MCF 10A (cell line): Measurements from ENCODE around the gene PCSK5. TPM values are rescaled to one million over a fixed set of nuclear protein-coding genes. Genes with fewer than 3 reads are reported as not detected.

ENCODE experiments used
- BruUV-seq: library from RNA; stranded (reverse); fragments of 400-500 nt; replicated peaks from 2 replicates; lab custom pipeline; 2021; lab: Mats Ljungman, UMichigan
- CTCF ChIA-PET: fragments of 300-600 bp; sonication (Branson Sonifier 250); formaldehyde crosslinking; extraction: SDS; loops from one replicate; lab custom pipeline; 2021; ENCODE audit warnings: antibody characterized with exemption, inconsistent platforms; lab: Yijun Ruan, JAX
- POLR2A ChIA-PET: fragments of 300-600, 350-650 bp; sonication (Branson Sonifier 250); formaldehyde crosslinking; extraction: SDS; loops from one replicate; lab custom pipeline; 2020; ENCODE audit warnings: antibody characterized with exemption, inconsistent platforms; lab: Yijun Ruan, JAX
- DNase-seq: peaks from one replicate; pipeline ENCODE4 v3.0.0-alpha.2; 2018; ENCODE audit not compliant: unreplicated experiment
- H3K27ac Mint-ChIP-seq: one replicate; pipeline ENCODE4 v1.8.0; 2022; ENCODE audit warnings: mild to moderate bottlenecking, low read depth, mixed read lengths; ENCODE audit not compliant: unreplicated experiment
- H3K27me3 Mint-ChIP-seq: one replicate; pipeline ENCODE4 v1.8.0; 2022; ENCODE audit warnings: mixed read lengths; ENCODE audit not compliant: insufficient read depth, unreplicated experiment
- H3K36me3 Mint-ChIP-seq: one replicate; pipeline ENCODE4 v1.8.0; 2022; ENCODE audit warnings: mild to moderate bottlenecking, moderate library complexity, mixed read lengths; ENCODE audit not compliant: insufficient read depth, unreplicated experiment
- H3K4me1 Mint-ChIP-seq: one replicate; pipeline ENCODE4 v1.8.0; 2022; ENCODE audit warnings: mixed read lengths; ENCODE audit not compliant: insufficient read depth, unreplicated experiment
- H3K4me3 Mint-ChIP-seq: one replicate; pipeline ENCODE4 v1.8.0; 2022; ENCODE audit warnings: mild to moderate bottlenecking, moderate library complexity, mixed read lengths; ENCODE audit not compliant: unreplicated experiment
- H3K9me3 Mint-ChIP-seq: one replicate; pipeline ENCODE4 v1.8.0; 2022; ENCODE audit warnings: mixed read lengths; ENCODE audit not compliant: unreplicated experiment
- intact Hi-C: fragments of 100-400 bp; cut with micrococcal nuclease; formaldehyde crosslinking; loops from 2 replicates; pipeline ENCODE4 v1.14.1; 2022
- total RNA-seq: library from RNA; stranded (reverse); gene quantifications from 2 replicates; pipeline ENCODE4 v1.2.3, GENCODE V29; 2022
- TF ChIP-seq, protein P1 (sequence below): fragments of 200-600 bp; IDR thresholded peaks from one replicate; pipeline ENCODE4 v1.8.0; 2022; ENCODE audit warnings: antibody characterized with exemption, mild to moderate bottlenecking; ENCODE audit not compliant: unreplicated experiment

PCSK5 gene
- total RNA-seq, 1 experiment from 2014 or later: not detected

DNA sequence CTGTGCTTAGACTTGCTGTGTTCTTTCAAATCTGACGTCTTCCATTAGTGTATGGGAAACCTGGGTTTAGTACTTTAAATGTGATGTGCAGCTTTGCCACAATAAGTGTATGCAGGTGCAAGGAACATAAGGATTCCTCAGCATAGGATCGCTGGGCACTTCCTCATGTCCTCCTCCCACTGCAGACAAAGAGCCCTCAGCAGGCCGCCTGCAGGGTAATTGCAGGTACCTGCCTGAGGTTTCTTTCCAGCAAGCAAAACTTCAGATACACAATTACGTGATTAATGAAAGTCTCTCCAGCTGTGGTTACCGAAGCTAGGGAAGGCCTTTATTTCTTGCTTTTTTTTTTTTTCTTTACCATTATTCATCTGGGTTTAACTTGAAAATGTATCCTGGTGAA lies 270.6 kb downstream of the PCSK5 start:
- intact Hi-C loops: no loop called here
- H3K27ac Mint-ChIP-seq: no peak overlapping the region
- H3K4me3 Mint-ChIP-seq: no peak overlapping the region
- no TSS peak for BruUV-seq
- H3K9me3 Mint-ChIP-seq: peaks cover 22% of the 10 kb centered on the region
- ChIA-PET CTCF (no interaction called here), POLR2A (no interaction called here)
- H3K36me3 Mint-ChIP-seq: no peaks in the 10 kb centered on the region
- TF ChIP-seq, protein P1, sequence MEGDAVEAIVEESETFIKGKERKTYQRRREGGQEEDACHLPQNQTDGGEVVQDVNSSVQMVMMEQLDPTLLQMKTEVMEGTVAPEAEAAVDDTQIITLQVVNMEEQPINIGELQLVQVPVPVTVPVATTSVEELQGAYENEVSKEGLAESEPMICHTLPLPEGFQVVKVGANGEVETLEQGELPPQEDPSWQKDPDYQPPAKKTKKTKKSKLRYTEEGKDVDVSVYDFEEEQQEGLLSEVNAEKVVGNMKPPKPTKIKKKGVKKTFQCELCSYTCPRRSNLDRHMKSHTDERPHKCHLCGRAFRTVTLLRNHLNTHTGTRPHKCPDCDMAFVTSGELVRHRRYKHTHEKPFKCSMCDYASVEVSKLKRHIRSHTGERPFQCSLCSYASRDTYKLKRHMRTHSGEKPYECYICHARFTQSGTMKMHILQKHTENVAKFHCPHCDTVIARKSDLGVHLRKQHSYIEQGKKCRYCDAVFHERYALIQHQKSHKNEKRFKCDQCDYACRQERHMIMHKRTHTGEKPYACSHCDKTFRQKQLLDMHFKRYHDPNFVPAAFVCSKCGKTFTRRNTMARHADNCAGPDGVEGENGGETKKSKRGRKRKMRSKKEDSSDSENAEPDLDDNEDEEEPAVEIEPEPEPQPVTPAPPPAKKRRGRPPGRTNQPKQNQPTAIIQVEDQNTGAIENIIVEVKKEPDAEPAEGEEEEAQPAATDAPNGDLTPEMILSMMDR: no peak
- no peak for DNase-seq
- no peaks in the 10 kb centered on the region for H3K27me3 Mint-ChIP-seq
- H3K4me1 Mint-ChIP-seq: no peaks in the 10 kb centered on the region

- no peak for DNase-seq
- ChIA-PET POLR2A (no interaction called here), CTCF (interaction anchor here (0.7 kb wide), 1 partner anchor 20 kb away, joined by 3 read pairs; no protein-coding TSS in a partner anchor)
- TF ChIP-seq, protein P1: no peak
- H3K36me3 Mint-ChIP-seq: no peaks in the 10 kb centered on the region
- no peaks in the 10 kb centered on the region for H3K4me1 Mint-ChIP-seq
- intact Hi-C loops: no loop called here
- no peaks in the 10 kb centered on the region for H3K27me3 Mint-ChIP-seq
- no peak overlapping the region for H3K27ac Mint-ChIP-seq
- BruUV-seq: no TSS peak
- no peak overlapping the region for H3K4me3 Mint-ChIP-seq
- peaks cover 22% of the 10 kb centered on the region for H3K9me3 Mint-ChIP-seq
These were observed 271.1 kb downstream of the PCSK5 start for GRCh38 chr9:76161541-76161940.

GRCh38 chr9:76162086-76162730 lies 271.7 kb downstream of the PCSK5 start:
- TF ChIP-seq, protein P1: no peak
- Mint-ChIP-seq H3K9me3 (peaks cover 22% of the 10 kb centered on the region), H3K4me3 (no peak overlapping the region), H3K36me3 (no peaks in the 10 kb centered on the region), H3K27ac (no peak overlapping the region), H3K27me3 (no peaks in the 10 kb centered on the region), H3K4me1 (no peaks in the 10 kb centered on the region)
- intact Hi-C loops: no loop called here
- BruUV-seq: no TSS peak
- DNase-seq: no peak
- ChIA-PET POLR2A (no interaction called here), CTCF (interaction anchor here (0.7 kb wide), 1 partner anchor 20 kb away, joined by 3 read pairs; no protein-coding TSS in a partner anchor)

DNA sequence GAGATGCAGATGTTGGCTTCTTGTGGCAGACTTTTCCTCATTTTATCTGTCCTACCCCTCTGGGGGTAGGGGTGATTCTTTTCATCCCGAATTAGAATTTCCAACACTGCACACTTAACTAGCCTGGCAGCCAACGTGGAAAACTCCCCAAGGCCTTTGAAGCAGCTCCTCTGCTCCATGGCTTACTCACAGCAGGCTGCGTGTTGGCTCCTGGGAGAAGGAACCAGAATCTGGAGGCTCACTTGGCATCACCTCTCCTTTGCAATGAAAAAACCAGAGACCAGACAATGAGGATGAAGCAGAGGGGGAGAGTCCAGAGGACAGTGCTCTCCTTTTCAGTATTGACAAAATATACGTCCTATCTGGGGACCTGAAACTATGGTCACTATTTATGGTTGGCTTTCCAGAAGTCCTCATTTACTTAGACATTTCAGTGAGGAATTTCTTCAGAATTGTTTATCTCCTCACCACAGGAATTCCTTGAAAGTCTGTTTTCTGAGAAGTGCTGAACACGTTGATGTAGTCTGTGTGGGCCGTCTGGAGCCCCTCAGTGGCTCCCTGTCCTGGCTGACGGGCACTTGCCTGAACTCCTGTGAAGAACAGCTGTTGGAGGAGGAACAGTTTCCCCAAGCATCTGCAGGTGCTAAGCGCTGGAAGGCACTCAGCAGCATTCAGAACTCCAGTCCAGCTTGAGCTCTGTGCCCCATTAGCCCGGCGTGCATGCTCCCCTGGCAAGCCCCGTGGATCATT lies 272.5 kb downstream of the PCSK5 start:
- POLR2A ChIA-PET: no interaction called here
- CTCF ChIA-PET: interaction anchor here (0.5 kb wide), 1 partner anchor 46 kb away, joined by 3 read pairs; no protein-coding TSS in a partner anchor
- BruUV-seq: no TSS peak
- Mint-ChIP-seq H3K36me3 (no peaks in the 10 kb centered on the region), H3K4me1 (no peaks in the 10 kb centered on the region), H3K4me3 (no peak overlapping the region), H3K27ac (no peak overlapping the region), H3K9me3 (peaks cover 24% of the 10 kb centered on the region), H3K27me3 (no peaks in the 10 kb centered on the region)
- no peak for DNase-seq
- TF ChIP-seq, protein P1: no peak
- intact Hi-C loops: no loop called here
